Retina (tissue), 1 donor: Measurements from ENCODE around the gene NLK.
"Not testable (repeated sequence)": the region's sequence is repeated elsewhere in the genome, so short reads cannot be mapped to it uniquely, and the experiment has no call there.

Experiments
- DNase-seq: peaks from one replicate; pipeline ENCODE4 v3.0.0-alpha.2; 2016

Gene NLK

DNA sequence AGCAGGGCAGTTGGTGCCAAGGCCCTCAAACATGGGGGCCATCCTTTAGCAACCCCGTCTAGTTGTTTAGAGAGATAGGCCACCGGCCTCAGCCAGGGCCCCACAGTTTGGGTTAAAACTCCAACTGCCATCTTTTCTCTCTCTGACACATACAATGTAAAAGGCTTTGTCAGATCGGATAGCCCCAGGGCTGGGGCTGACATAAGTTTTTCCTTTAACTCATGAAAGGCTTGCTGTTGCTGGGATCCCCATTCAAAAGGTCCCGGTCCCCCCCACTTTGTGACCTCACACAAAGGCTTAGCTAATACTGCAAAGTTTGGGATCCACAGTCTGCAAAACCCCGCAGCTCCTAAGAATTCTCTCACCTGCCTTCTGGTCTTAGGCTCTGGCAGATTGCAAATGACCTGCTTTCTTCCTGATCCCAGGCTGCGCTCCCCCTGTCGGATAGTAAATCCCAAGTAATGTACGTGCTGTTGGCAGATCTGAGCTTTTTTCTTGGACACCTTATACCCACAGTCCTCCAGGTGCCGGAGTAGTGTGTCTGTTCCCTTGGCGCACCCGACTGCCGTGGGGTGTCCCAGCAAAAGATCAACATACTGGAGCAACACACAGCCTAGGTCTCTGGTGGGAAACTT is 192.7 kb downstream of the NLK start:
- DNase-seq = not testable (repeated sequence)

DNA sequence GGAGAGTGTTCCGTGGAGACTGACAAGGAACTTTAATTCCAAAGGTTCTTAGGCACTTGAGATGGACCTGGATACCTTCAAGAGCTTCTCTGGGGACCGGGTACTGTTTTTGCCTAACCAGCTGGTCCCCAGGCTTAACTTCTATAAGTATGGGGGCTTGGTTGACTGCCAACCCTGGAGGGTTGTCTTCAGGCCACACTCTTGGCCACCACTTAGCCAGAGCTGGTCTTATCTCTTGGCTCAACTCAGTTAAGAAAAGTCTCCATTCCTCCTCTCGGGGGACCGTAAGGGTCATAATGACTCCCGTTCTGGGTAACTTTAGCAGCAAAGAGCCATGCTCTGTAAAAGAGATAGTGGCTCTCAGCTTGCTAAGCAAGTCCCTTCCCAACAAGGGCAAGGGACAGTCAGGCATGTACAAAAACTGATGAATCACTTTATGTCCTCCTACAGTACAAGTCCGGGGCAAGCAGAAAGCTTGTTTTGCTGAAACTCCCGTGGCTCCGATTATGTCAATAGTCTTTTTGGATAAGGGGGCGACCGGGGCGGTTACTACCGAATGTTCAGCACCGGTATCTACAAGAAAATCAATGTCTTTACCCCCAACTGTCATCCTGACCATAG is 193.7 kb downstream of the NLK start:
- DNase-seq = not testable (repeated sequence)

DNA sequence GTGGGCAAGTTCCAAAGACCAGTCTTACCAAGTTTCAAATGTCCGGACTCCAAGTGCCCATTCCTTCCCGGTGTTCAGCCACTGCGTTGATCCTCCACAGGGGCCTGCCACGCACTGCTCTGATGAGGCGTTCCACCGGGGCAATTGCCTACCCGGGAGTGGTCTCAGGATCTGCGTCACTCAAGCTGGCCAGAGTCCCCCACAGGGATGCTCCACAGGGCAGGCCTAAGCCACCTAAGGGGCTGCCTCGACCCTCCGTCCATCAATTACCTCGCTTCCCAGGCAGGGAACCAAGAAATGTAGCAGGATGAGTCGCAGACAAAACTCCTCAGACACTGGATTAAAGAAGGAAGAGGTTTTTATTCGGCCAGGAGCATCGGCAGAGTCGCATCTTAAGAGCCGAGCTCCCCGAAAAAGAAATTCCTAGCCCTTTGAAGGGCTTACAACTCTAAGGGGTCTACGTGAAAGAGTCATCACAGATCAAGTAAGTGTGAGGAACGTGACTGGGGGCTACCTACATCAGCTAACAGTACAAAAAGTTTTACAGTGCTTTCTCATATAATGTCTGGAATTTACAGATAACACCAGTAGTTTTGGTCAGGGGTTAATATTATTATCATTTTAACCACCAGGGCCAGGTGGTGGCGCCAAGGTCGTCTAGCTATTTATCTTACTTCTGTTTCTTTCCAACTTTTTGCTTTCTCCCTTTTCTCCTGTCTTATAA is 196.2 kb downstream of the NLK start:
- not testable (repeated sequence) for DNase-seq

GRCh38 chr17:28239271-28239624 is 196.8 kb downstream of the NLK start:
- DNase-seq = no peak

- no peak for DNase-seq
Observed at GRCh38 chr17:28240688-28241340, 198.3 kb downstream of the NLK start.

DNA sequence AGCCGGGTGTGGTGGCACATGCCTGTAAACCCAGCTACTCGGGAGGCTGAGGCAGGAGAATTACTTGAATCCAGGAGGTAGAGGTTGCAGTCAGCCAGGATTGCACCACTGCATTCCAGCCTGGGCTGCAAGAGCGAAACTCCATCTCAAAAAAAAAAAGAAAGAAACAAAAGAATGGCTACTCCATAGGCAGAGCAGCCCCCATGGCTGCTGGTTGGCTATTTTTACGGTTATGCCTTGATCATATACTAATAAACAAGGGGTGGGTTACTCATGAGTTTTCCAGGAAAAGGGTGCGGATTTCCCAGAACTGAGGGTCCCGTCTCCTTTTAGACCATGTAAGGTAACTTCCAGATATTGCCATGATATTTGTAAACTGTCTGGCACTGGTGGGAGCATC is 200.3 kb downstream of the NLK start:
- no peak for DNase-seq

DNA sequence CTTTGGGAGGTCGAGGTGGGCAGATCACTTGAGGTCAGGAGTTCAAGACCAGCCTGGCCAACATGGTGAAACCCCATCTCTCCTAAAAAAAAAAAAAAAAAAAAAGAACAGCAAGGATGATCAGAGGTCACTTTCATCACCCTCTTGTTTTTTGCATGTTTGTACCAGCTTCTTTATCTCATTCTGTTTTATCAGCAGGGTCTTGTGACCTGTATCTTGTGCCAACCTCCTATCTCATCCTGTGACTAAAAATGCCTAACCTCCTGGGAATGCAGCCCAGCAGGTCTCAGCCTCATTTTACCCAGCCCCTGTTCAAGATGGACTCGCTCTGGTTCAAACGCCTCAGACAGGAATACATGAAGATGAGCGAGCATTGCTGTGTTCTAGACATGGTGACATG is 200.8 kb downstream of the NLK start:
- DNase-seq = not testable (repeated sequence)

- no peak for DNase-seq
Observed at GRCh38 chr17:28244446-28244845, 202.0 kb downstream of the NLK start.
